GM19455 (cell line): ENCODE results near the gene ABCC6.
"Not testable (repeated sequence)": the region's sequence is repeated elsewhere in the genome, so short reads cannot be mapped to it uniquely, and the experiment has no call there.

Experiments used
- ATAC-seq: cut with Tn5 transposase; IDR thresholded peaks from one replicate; pipeline ENCODE4 v1.9.1; 2021; ENCODE audit not compliant: unreplicated experiment

ABCC6 gene

GRCh38 chr16:16120044-16120381 is 103.3 kb downstream of the ABCC6 start:
- ATAC-seq = no peak

GRCh38 chr16:16118337-16118736 is 105.0 kb downstream of the ABCC6 start:
- no peak for ATAC-seq

GRCh38 chr16:16116841-16117240 is 106.5 kb downstream of the ABCC6 start:
- ATAC-seq = no peak

GRCh38 chr16:16113076-16113475 is 110.2 kb downstream of the ABCC6 start:
- no peak for ATAC-seq

- no peak for ATAC-seq
These were observed 110.7 kb downstream of the ABCC6 start for GRCh38 chr16:16112450-16113053.

GRCh38 chr16:16111639-16112038 is 111.7 kb downstream of the ABCC6 start:
- no peak for ATAC-seq

GRCh38 chr16:16110111-16110490 is 113.2 kb downstream of the ABCC6 start:
- no peak for ATAC-seq

- no peak for ATAC-seq
These were observed 113.7 kb downstream of the ABCC6 start for GRCh38 chr16:16109453-16110110.

GRCh38 chr16:16108759-16109158 is 114.5 kb downstream of the ABCC6 start:
- no peak for ATAC-seq

GRCh38 chr16:16107839-16108238 is 115.5 kb downstream of the ABCC6 start:
- no peak for ATAC-seq

- no peak for ATAC-seq
These were observed 116.8 kb downstream of the ABCC6 start for GRCh38 chr16:16106466-16106865.

GRCh38 chr16:16105646-16106045 is 117.6 kb downstream of the ABCC6 start:
- ATAC-seq = no peak

- ATAC-seq = not testable (repeated sequence)
These were observed 118.5 kb downstream of the ABCC6 start for GRCh38 chr16:16104804-16105141.

- not testable (repeated sequence) for ATAC-seq
These were observed 119.0 kb downstream of the ABCC6 start for GRCh38 chr16:16104132-16104803.

- ATAC-seq = no peak
These were observed 120.6 kb downstream of the ABCC6 start for GRCh38 chr16:16102738-16103137.

GRCh38 chr16:16101585-16101984 is 121.7 kb downstream of the ABCC6 start:
- ATAC-seq = no peak

GRCh38 chr16:16100631-16101030 is 122.7 kb downstream of the ABCC6 start:
- no peak for ATAC-seq

- ATAC-seq = no peak
These were observed 124.0 kb downstream of the ABCC6 start for GRCh38 chr16:16099320-16099719.
